Measurements from ENCODE around the gene MDH1.
"Not testable (repeated sequence)": the region's sequence is repeated elsewhere in the genome, so short reads cannot be mapped to it uniquely, and the experiment has no call there.

Gene MDH1

GRCh38 chr2:63588385-63589147, at the start of gene MDH1, which contains the start of gene WDPCP:
Gene MDH1 (plus strand): TSS chr2:63588963. CDS start chr2:63589044, 81 bp downstream.
Gene WDPCP (minus strand): TSS chr2:63588477. CDS start chr2:63588271, 206 bp downstream.
- DNase-seq (ENCODE audit: low spot score) = peak; percentile 82

- DNase-seq (ENCODE audit: low spot score) = no peak
Measured at GRCh38 chr2:63539416-63540162, 49.2 kb upstream of the MDH1 start.

- peak; percentile 6 for DNase-seq (ENCODE audit: low spot score)
Measured at GRCh38 chr2:63544017-63544627, 44.6 kb upstream of the MDH1 start.

GRCh38 chr2:63545023-63545422, 43.7 kb upstream of the MDH1 start:
- DNase-seq (ENCODE audit: low spot score) = no peak

DNA sequence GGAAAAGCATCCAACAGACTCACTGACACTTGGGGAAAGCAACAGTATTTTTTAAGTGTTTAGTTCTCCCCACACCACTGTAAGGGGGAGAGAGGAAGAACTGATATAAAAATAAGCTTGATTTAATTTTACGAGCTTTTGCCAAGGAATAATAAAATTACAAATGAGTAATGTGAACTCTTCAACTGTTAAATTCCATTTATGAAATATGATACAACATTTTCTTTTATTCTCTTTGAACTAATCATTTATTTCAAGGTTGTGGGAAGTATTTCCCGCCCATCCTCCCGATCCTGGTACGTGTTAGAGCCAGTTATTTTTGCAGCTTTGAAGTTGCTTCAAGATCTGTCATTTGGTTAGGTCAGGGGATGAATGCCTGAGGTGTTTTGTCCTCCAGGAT, 35.7 kb upstream of the MDH1 start:
- no peak for DNase-seq (ENCODE audit: low spot score)

GRCh38 chr2:63555299-63555698, 33.5 kb upstream of the MDH1 start:
- DNase-seq (ENCODE audit: low spot score) = no peak

DNA sequence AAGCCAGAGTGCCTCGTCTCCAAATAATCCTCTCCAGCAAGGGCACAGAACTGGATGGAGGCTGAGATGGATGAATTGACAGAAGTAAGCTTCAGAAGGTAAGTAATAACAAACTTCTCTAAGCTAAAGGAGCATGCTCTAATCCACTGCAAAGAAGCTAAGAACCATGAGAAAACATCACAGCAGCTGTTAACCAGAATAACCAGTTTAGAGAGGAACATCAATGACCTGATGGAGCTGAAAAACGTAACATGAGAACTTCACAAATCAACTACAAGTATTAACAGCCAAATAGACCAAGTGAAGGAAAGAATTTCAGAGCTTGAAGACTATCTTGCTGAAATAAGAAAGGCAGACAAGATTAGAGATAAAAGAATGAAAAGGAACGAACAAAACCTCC, 32.8 kb upstream of the MDH1 start:
- no peak for DNase-seq (ENCODE audit: low spot score)

GRCh38 chr2:63557819-63558218, 30.9 kb upstream of the MDH1 start:
- DNase-seq (ENCODE audit: low spot score) = not testable (repeated sequence)

GRCh38 chr2:63558922-63559321, 29.8 kb upstream of the MDH1 start:
- DNase-seq (ENCODE audit: low spot score) = not testable (repeated sequence)

DNA sequence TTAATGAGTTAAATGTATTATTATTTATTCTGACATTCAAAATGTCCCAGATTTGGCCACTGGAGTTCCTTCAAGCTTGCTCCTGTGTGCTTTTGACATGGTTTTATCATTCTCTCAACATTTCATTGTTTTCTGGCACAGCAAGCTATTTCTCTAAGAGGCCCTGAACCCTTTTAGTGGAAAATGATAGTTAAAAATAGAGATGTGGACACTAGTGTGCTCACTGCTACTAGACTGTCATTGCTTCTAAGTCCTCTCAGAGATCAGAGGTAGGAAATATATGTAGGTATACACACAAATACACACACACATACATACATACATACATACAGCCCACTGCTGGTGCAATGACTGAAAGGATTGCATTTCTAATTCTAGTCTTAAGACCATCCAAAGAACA, 26.0 kb upstream of the MDH1 start:
- no peak for DNase-seq (ENCODE audit: low spot score)

- DNase-seq (ENCODE audit: low spot score) = no peak
Measured at GRCh38 chr2:63569740-63570139, 19.0 kb upstream of the MDH1 start.

DNA sequence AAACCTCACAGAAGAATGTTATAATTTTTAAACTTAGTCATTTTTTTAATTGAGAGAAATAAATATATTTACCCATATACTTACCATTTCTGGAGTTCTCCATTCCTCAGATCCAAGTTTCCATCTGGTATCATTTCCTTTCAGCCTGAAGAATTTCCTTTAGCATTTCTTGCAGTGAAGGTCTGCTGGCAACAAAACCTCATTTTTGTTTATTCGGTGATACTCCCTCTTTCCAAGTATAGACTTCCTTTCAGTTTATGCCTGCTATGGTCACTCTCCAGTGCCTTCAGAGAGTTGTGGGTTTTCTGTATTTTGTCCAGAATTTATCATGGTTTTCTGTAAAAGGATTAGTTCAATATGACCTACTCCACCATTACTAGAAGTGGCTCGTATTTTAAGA, 17.5 kb upstream of the MDH1 start:
- DNase-seq (ENCODE audit: low spot score) = no peak

GRCh38 chr2:63572001-63572400, 16.8 kb upstream of the MDH1 start:
- no peak for DNase-seq (ENCODE audit: low spot score)

- DNase-seq (ENCODE audit: low spot score) = not testable (repeated sequence)
Measured at GRCh38 chr2:63573026-63573425, 15.7 kb upstream of the MDH1 start.

GRCh38 chr2:63573726-63574345, 14.9 kb upstream of the MDH1 start:
- DNase-seq (ENCODE audit: low spot score) = not testable (repeated sequence)

- no peak for DNase-seq (ENCODE audit: low spot score)
Measured at GRCh38 chr2:63576546-63576945, 12.2 kb upstream of the MDH1 start.

DNA sequence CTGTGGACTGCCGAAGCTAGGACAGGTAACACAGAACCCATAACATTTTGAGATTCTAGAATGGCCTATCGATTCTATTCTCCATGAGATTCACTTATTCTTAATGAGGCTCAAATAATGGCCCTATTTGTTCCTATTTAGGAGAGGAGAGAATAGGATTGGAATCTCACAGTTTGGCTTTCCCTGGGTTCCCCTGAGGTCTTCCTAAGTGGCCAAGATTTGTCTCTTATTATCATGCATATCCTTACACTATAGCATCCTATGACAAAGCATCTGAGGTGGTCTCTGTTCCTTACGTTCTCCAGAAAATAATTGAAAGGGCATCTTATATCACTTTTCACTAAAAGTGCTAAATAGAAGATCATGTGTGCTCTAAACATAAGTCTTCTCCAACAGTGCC, 10.0 kb upstream of the MDH1 start:
- DNase-seq (ENCODE audit: low spot score) = no peak

DNA sequence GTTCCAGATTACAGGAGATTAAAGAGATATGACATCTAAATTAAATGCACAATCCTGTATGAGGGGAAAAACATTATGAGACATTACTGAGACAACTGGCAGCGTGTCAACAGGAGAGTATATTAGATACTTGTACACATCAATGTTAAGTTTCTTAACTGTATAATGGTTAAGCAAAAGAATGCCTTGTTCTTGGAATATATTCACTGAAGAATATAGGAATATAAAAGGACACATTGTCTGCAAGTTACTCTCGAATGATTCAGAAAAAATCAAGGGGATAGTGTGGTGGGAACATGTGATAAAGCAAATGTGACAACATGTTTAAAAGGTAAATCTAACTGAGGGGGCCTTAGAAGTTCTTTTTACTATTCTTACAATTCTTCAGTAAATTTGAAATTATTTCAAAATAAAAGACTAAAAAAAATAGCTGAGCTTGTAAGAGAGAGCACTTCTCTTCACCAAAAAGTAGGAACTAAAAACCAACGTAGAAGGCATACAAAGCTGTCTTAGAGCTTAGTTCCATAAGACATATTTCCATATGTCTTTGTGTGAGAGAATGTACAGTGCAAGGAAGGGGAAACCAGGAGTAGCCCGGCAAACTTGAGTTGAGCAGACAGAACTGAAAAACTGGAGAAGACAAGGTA, 8.0 kb upstream of the MDH1 start:
- DNase-seq (ENCODE audit: low spot score) = no peak

DNA sequence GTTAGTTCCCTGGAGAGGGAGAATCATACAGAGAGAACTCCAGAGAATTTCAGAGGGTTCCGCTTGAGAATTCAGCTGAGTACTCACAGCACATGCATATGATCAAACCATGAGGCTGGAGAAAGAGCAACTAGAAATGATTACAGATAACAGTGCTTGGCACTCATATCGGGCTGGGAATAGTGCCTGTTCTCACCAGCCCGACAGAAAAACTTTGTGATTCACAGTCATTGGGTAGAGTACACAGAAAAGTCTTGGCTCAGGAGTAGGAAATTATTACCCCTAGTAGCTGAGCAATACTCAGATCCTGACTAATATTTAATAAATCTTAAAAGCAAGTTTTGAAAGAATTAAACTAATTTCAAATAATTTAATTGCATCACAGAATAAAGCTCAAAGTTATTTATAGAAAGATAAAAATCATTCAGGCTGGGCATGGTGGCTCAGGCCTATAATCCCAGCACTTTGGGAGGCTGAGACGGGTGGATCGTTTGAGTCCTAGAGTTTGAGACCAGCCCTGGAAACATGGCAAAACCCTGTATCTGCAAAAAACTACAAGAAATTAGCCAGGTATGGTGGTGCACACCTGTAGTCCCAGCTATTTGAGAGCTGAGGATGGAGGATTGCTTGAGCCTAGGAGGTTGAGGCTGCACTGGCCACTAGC, 7.3 kb upstream of the MDH1 start:
- no peak for DNase-seq (ENCODE audit: low spot score)

DNA sequence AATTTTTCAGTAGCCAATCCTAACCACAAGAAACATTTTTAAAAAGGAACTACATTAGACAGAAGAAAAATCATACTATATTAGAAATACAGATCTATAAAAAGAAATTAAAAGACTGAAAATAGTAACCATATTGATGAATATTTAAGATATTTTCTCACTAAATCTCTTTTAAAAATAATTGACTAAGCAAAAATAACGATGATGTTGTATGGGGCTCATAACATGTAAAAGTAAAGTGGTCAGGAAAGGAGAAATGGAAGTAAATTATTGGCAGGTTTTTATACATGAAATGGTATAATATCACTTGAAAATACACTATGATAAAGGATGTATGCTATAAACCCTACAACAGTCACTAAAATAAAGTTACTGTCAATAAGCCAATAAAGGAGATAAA, 5.9 kb upstream of the MDH1 start:
- no peak for DNase-seq (ENCODE audit: low spot score)

DNA sequence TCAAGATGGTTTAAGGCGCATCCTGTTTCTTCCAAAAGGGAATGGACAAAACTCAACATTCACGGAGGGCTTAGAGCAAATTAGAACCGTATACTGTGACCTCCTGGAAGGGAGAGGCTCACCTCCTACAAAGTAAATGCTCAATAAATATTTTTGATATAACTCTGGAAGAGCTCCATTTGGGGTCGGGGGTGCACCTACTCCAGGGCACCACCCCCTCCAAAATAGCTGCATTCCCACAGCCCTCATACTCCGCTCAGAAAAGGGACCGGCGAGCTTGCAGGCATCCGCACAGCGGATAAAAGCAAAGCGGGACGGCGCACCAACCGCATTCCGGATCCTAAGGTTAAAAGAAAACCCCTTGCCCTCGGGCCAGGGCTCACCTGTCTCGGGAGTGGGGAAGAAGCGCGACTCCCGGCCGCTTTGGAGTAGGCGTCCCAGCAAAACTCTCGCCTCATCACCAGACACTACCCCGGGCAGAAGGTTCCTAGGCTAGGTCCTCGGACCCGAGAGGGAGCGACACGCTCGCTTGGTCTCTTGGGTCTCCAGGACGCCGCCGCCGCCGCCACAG, 864 bp upstream of the MDH1 start:
- no peak for DNase-seq (ENCODE audit: low spot score)
